Activated gamma-delta T cell treated with Interleukin-2 at 50 U/mL for 16 hours (primary cell): Measurements from ENCODE around the gene MPHOSPH9.
"Not testable (repeated sequence)": the region's sequence is repeated elsewhere in the genome, so short reads cannot be mapped to it uniquely, and the experiment has no call there.

Experiments used
- DNase-seq: peaks from one replicate; pipeline ENCODE4 v3.0.0-alpha.2; 2020

The MPHOSPH9 gene

GRCh38 chr12:123225443-123225842 lies 7.5 kb downstream of the MPHOSPH9 start:
- no peak for DNase-seq

GRCh38 chr12:123223241-123223668 lies 9.7 kb downstream of the MPHOSPH9 start:
- DNase-seq, result peak; percentile 28

GRCh38 chr12:123207815-123208214 lies 25.1 kb downstream of the MPHOSPH9 start:
- DNase-seq, result not testable (repeated sequence)

- not testable (repeated sequence) for DNase-seq
Observed at GRCh38 chr12:123206794-123207193, 26.1 kb downstream of the MPHOSPH9 start.

- no peak for DNase-seq
Observed at GRCh38 chr12:123200414-123200813, 32.5 kb downstream of the MPHOSPH9 start.

- DNase-seq, result no peak
Observed at GRCh38 chr12:123199936-123200335, 33.0 kb downstream of the MPHOSPH9 start.

GRCh38 chr12:123187637-123188036 lies 45.3 kb downstream of the MPHOSPH9 start:
- no peak for DNase-seq

GRCh38 chr12:123180171-123180570 lies 52.8 kb downstream of the MPHOSPH9 start:
- DNase-seq, result no peak

- DNase-seq, result no peak
Observed at GRCh38 chr12:123171967-123172366, 61.0 kb downstream of the MPHOSPH9 start.

- no peak for DNase-seq
Observed at GRCh38 chr12:123167329-123167728, 65.6 kb downstream of the MPHOSPH9 start.

GRCh38 chr12:123165537-123165936 lies 67.4 kb downstream of the MPHOSPH9 start:
- no peak for DNase-seq

GRCh38 chr12:123164710-123165261 lies 68.2 kb downstream of the MPHOSPH9 start:
- no peak for DNase-seq

- DNase-seq, result no peak
Observed at GRCh38 chr12:123164222-123164621, 68.7 kb downstream of the MPHOSPH9 start.

GRCh38 chr12:123163227-123163626 lies 69.7 kb downstream of the MPHOSPH9 start:
- DNase-seq, result no peak

- DNase-seq, result no peak
Observed at GRCh38 chr12:123160801-123161487, 72.0 kb downstream of the MPHOSPH9 start.

- DNase-seq, result no peak
Observed at GRCh38 chr12:123153906-123154305, 79.0 kb downstream of the MPHOSPH9 start.

- DNase-seq, result no peak
Observed at GRCh38 chr12:123152833-123153232, 80.1 kb downstream of the MPHOSPH9 start.

GRCh38 chr12:123151457-123152454 lies 81.2 kb downstream of the MPHOSPH9 start:
- DNase-seq, result no peak

GRCh38 chr12:123150744-123151456 lies 82.0 kb downstream of the MPHOSPH9 start, which contains the start of gene PITPNM2:
TSS of gene PITPNM2 (minus strand) at chr12:123151090. CDS start at chr12:123034590, 116,500 bp downstream.
- peak; percentile 60 for DNase-seq

- peak; percentile 12 for DNase-seq
Observed at GRCh38 chr12:123150275-123150743, 82.6 kb downstream of the MPHOSPH9 start.

GRCh38 chr12:123149501-123150274 lies 83.3 kb downstream of the MPHOSPH9 start:
- DNase-seq, result no peak

- no peak for DNase-seq
Observed at GRCh38 chr12:123149088-123149487, 83.9 kb downstream of the MPHOSPH9 start.
